ENCODE results near the gene PAGR1.
A peak's percentile ranks its signal among the peaks of the same experiment; 100 is the strongest.
"Not testable (repeated sequence)": the region's sequence is repeated elsewhere in the genome, so short reads cannot be mapped to it uniquely, and the experiment has no call there.

PAGR1 gene

DNA sequence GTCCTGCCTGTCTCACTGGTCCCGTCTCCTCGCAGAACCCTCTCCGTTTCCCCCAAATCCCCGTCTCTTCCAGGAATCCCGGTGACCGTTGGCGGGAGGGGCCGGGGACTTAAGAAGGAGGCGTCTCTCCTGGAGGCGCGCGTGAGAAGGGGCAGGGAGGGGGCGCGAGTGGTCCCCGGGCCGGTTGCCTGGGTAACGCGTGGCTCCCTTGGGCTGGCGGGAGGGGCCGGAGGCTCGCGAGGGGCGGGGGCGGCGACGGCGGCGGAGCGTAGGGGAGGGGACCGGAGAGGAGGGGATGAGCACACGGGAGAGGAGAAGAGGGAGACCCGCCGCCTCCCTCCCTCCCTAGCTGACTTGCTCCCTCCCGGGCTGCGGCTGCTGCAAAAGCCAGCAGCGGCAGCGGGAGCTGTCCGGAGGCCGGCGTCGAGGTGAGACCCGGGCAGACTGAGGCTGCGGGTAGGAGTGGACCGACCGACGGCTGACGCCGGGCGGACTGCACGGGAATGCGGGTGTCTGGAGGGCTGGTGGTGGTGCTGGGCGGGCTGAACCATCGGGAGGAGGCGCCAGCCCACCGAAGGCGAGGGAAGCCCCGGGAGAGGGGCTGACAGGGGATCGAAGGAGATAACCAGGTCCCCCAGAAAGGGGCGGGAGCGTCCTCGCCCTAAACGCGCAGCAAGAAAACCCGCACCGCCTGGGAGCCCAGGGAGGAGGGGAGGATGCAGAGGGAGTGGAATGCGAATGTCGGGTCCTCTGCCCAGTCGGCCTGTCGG is 3.9 kb upstream of the PAGR1 start, which contains the start of gene PRRT2:
Gene PRRT2 (plus strand): TSS at position 298 of the 770 bp plus-strand sequence. CDS start 862 bp downstream, outside the sequence.
- peak in 49 of 56 donors; percentile 39 to 85 (median 67) for DNase-seq

GRCh38 chr16:29812754-29813643 is 3.0 kb upstream of the PAGR1 start:
- DNase-seq = peak in 5 of 56 donors; percentile 14 to 47 (median 26)

DNA sequence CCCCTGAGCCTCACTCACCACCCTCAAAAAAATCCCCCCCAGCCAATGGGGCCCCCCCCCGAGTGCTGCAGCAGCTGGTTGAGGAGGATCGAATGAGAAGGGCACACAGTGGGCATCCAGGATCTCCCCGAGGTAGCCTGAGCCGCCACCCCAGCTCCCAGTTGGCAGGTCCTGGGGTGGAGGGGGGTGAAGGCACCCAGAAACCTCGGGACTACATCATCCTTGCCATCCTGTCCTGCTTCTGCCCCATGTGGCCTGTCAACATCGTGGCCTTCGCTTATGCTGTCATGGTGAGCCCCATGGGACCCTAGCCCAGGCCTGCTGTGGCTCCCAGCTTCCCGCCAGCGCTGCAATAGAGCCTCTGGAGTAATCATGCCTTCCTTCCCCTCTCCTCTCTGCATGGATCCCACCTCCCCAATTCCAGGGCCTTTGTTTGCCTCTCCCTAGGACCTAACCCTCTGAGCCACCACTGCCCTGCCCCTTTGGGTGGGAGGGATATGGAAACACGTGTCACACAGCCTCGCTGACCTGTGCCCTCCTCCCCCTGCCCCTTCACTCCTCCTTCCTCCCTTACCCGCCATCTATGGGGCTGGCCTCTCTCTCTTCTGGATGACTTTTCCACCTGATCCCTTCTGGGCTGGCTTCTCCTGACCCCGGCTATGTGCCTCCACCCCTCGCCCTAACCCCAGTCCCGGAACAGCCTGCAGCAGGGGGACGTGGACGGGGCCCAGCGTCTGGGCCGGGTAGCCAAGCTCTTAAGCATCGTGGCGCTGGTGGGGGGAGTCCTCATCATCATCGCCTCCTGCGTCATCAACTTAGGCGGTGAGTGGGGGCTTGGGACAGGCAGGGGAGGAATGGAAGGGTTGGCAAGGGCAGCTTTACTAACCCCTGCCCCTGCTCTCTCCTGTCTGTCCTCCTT is 2.0 kb upstream of the PAGR1 start:
- DNase-seq = peak in 1 of 56 donors; percentile 2

- peak in 1 of 56 donors; percentile 26 for DNase-seq
These were observed 1.4 kb upstream of the PAGR1 start for GRCh38 chr16:29814592-29814991.

DNA sequence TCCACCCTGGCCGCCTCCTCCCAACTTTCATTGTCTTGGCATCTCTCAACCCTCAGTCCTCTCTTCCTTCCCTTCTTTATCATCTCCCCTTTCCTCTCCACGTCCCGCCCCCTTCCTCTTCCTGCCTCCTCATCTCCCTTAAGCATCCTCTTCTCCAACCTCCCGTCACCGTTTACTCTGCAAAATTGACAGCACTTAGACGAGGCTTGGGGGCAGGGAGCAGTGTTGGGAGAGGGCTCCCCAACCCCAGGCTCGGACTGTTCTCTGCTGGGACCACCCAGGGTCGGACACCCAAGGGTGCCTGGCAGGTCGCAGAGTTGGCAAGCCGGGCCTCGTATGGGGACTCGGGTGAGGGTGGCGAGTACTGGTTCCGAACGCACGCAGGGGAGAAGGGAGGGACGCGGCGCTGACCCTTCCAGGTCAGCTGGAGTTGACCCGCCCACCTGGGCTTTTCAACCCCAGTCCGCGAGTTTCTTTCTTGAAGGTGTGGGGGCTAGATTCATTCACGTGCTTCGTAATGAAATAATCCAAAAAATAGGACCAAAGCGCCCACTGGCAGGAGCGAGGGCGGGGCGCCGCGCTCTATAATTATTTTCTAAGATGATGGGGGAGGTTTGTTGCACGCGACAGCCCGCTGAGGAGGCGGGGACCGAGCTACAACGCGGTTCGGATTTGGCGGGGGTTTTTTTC is 775 bp upstream of the PAGR1 start:
- peak in 12 of 56 donors; percentile 16 to 69 (median 44) for DNase-seq

- DNase-seq = peak in 29 of 56 donors; percentile 15 to 76 (median 53)
These were observed 916 bp downstream of the PAGR1 start for GRCh38 chr16:29816694-29817441.

DNA sequence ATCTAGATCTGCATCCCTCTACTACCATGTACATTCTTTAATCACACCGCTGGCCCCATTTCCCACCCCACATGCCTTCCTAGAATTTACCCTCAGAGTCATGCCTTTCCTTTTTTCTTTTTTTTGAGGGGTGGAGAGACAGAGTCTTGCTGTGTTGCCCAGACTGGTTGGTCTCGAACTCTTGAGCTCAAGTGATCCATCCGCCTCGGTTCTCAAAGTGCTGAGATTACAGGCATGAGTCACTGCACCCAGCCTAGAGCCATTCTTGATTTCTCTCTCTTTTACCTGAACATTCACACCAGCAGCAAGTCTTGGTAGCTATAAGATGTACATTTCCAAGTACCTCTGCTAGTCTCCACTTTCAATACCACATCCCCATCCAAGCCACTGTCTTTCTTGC is 2.1 kb downstream of the PAGR1 start:
- no peak for DNase-seq

DNA sequence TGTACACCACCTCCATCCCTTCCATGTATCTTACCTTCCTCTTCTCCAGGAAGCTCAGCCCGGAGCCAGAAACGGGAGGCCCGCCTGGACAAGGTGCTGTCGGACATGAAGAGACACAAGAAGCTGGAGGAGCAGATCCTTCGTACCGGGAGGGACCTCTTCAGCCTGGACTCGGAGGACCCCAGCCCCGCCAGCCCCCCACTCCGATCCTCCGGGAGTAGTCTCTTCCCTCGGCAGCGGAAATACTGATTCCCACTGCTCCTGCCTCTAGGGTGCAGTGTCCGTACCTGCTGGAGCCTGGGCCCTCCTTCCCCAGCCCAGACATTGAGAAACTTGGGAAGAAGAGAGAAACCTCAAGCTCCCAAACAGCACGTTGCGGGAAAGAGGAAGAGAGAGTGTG is 3.6 kb downstream of the PAGR1 start:
- DNase-seq = no peak

DNA sequence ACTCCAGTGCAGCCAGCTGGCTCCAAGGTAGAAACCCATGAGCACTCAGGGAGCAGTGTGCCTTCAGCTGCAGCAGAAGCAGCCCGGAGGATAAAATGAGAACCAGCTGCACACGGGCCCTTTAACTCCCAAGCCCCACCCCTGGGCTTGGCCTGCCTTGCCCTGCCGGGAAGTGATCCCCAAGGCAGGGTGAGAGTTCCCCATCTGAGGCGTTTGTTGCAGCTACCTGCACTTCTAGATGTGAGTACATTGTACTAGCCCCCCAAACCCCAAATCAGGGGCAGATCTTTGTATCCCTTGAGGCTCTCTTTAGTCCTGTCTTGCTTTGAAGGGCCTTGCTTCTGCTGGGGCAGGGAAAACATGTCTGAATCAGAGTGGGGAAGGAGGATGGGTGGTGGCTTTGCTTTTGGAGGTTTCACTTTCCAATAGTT is 4.3 kb downstream of the PAGR1 start, which contains the start of gene MVP:
Gene MVP (plus strand): TSS at position 192 of the 431 bp plus-strand sequence. CDS start 10,088 bp downstream, outside the sequence.
- peak in 33 of 56 donors; percentile 7 to 70 (median 30) for DNase-seq

GRCh38 chr16:29820730-29821642 is 5.0 kb downstream of the PAGR1 start:
- peak in 1 of 56 donors; percentile 7 for DNase-seq

DNA sequence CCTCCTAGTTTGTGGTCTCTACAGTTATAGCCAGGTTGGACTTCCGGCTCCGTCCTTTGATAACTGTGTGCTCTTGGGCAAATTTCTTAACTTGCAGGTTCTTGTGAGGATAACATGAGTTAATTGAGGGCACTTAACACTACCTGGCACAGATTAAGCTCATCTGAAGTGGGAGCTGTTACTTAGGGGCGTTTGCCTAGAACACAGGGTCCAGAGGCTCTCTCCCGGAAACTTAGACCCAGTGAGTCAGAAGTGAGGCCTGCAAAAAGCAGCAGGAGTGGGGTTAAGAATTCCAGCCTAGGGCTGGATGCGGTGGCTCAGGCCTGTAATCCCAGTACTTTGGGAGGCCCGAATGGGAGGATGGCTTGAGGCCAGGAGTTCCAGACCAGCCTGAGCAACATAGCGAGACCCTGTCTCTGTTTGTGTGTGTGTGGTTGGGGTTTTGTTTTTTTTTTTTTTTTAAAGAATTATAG is 5.7 kb downstream of the PAGR1 start:
- no peak for DNase-seq

DNA sequence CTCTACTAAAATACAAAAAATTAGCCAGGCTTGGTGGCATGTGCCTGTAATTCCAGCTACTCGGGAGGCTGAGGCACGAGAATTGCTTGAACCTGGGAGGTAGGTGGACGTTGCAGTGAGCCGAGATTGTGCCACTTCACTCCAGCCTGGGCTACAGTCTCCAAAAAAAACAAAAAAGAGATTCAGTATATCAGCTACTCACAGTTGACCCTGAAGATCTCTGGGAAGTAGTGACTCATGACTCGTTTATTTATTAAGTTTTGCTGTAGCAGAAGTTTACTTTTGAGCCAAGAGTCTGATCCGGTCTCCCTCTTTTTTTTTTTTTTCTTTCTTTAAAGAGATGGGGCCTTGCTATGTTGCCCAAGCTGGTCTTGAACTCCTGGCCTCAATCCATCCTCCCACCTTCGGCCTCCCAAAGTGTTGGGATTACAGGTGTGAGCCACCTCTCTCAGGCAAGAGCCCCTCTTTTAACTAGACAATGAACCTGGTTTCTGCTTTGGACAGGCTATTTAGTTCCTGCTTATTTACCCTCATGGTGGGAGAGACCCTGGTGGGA is 8.7 kb downstream of the PAGR1 start:
- no peak for DNase-seq

DNA sequence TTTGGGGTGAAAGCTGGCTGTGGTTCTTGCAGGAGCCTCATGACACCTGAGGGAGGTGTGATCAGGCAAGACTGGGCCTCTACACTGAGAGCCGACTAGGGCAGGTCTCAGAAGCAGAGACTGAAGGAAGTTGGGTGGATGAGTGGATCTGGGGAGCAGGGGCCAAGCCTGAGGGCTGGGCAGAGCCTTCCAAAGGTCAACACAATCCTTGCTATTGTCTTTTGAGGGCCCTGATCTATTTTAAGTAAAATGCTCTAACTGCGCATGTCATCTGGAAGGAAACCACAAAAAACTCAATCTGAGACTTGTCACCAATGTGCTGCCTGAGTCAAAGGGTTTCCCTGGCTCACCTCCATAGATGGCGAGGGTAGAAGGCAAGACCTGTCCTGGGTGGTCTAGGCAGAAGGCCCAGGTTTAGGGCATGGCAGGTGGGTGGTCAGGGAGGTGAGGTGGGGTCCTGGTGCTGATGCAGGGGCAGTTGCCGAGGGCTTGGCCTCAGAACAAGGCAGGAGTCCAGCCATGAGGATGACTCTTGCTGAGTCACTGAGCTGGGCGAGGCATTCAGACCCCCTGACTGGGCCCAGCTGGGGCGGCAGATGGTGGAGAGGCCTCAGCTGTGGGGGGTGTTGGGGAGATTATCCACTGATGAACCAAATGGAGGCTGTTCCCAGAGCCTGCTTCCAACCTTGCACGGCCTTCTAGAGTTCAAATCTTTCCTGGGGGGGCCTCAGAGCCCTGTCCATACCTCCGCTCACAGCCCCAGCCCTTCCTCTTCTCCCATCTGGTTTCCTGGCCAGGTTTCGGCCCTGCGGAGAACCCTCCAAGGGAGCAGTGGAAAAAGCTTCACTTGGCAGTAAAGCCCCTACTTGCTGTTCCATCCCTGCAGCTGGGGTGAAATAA is 9.4 kb downstream of the PAGR1 start:
- DNase-seq = peak in 36 of 56 donors; percentile 9 to 94 (median 52)

DNA sequence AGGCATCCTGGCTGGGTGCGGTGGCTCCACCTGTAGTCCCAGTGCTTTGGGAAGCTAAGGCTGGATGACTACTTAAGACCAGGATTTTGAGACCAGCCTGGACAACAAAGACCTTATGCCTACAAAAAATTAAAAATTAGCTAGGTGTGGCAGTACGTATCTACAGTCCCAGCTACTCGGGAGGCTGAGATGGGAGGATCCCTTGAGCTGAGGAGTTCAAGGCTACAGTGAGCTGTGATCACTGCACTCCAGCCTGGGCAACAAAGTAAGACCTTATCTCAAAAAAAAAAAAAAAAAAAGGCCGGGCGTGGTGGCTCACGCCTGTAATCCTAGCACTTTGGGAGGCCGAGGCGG is 10.4 kb downstream of the PAGR1 start:
- DNase-seq = no peak

DNA sequence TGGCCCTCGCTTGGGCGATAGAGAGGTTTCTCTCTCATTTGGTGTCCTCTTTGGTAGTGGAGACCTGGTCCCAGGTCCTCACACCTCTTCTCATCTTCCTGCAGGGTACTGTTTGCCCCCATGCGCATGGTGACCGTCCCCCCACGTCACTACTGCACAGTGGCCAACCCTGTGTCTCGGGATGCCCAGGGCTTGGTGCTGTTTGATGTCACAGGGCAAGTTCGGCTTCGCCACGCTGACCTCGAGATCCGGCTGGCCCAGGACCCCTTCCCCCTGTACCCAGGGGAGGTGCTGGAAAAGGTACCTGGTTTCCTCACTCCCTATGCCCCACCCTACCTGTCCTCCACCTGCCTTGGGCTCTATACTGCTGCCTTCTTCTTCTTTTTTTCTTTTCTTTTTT is 14.8 kb downstream of the PAGR1 start:
- DNase-seq = no peak

DNA sequence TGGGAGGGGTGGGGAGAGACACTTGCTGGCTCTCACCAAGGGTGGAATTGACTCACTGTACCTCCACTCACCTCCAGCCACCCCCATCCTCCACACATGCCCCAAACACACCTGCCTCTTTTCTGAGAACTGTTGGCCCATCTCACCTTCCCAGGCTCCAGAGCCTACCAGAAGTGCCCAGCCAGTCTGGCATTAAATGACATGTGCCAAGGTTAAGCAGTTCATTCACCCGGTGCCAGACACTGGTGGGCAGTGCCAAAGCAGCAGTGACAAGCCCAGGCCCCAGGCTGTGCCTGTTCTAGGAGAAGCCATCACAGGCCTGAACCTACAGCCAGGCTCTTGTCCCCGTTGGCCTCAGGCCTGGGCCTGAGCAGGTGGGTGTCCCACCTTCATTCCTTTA is 15.5 kb downstream of the PAGR1 start:
- DNase-seq = no peak

DNA sequence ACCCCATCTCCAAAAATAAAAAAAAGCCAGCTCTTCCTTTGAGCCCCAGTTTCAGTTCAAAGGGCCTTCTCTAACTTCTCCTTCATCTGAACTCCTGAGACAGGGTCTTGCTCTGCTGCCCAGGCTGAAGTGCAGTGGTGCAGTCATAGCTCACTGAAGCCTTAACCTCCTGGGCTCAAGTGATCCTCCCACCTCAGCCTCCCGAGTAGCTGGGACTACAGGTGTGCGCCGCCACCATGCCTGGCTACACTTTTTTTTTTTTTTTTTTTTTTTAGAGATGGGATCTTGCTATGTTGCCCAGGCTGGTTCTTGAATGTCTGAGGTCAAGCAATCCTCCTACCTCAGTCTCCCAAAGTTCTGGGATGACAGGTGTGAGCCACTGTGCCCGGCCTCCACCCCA is 17.3 kb downstream of the PAGR1 start:
- DNase-seq = not testable (repeated sequence)

Measured in nucleus accumbens (tissue), 56 donors.